ENCODE measurements around the gene WBP2NL. TPM values are rescaled to one million over a fixed set of nuclear protein-coding genes. Genes with fewer than 3 reads are reported as not detected.
A peak's percentile ranks its signal among the peaks of the same experiment; 100 is the strongest.

The WBP2NL gene
- total RNA-seq, 2 experiments from 2014 or later: 1.1 to 1.9 TPM

- peak; percentile 63 for DNase-seq (ENCODE audit: low spot score)
- POLR2A ChIA-PET: interaction anchor here (0.6 to 1.1 kb wide), 2 partner anchors 17 to 150 kb away, joined by 3 read pairs; no protein-coding TSS in a partner anchor
- no peaks in the 10 kb centered on the region for H3K9me2 ChIP-seq (ENCODE audit: insufficient read depth, low read length)
- H2AFZ ChIP-seq (ENCODE audit: low read length): no peak overlapping the region
- H3K4me2 ChIP-seq (ENCODE audit: low read length): no peak overlapping the region
- no peaks in the 10 kb centered on the region for H3K79me2 ChIP-seq (ENCODE audit: insufficient read depth, low read depth, low read length)
- H3K27ac ChIP-seq (ENCODE audit: low read depth, low read length, poor library complexity, severe bottlenecking): no peak overlapping the region
- intact Hi-C loops (cut with micrococcal nuclease; ENCODE audit: unreplicated experiment): loop anchor here (5.0 kb wide), 1 partner anchor 146 kb away; no protein-coding TSS in a partner anchor
- no peak for TF ChIP-seq EZH2phosphoT487 (IDR thresholded peaks at IDR 0.05; ENCODE audit: borderline replicate concordance, low read depth, low read length)
- peak; percentile 67 for TF ChIP-seq CTCF (conservative IDR thresholded peaks at IDR 0.05; ENCODE audit: low read length)
- no TSS peak for BruUV-seq (replicated peaks)
- no peaks in the 10 kb centered on the region for H4K20me1 ChIP-seq (ENCODE audit: insufficient read depth, low read length)
- H3K4me3 ChIP-seq (ENCODE audit: low read depth, low read length, poor library complexity, severe bottlenecking): no peak overlapping the region
- H3K36me3 ChIP-seq (ENCODE audit: insufficient read depth, low read length): no peaks in the 10 kb centered on the region
- no peaks in the 10 kb centered on the region for H3K9me3 ChIP-seq (ENCODE audit: low read length)
- CTCF ChIA-PET (ENCODE audit: unreplicated experiment): no interaction called here
- H3K4me1 ChIP-seq (ENCODE audit: insufficient read depth, low read length, poor library complexity, severe bottlenecking): no peaks in the 10 kb centered on the region
Observed at GRCh38 chr22:41966607-41967240, 31.9 kb upstream of the WBP2NL start.

- intact Hi-C loops (cut with micrococcal nuclease; ENCODE audit: unreplicated experiment): loop anchor here (5.0 kb wide), 1 partner anchor 144 kb away; no protein-coding TSS in a partner anchor
- Histone ChIP-seq H3K4me2 (ENCODE audit: low read length) (no peak overlapping the region), H3K27ac (ENCODE audit: low read depth, low read length, poor library complexity, severe bottlenecking) (no peak overlapping the region), H3K79me2 (ENCODE audit: insufficient read depth, low read depth, low read length) (no peaks in the 10 kb centered on the region), H2AFZ (ENCODE audit: low read length) (no peak overlapping the region), H3K4me3 (ENCODE audit: low read depth, low read length, poor library complexity, severe bottlenecking) (no peak overlapping the region), H3K4me1 (ENCODE audit: insufficient read depth, low read length, poor library complexity, severe bottlenecking) (no peaks in the 10 kb centered on the region), H4K20me1 (ENCODE audit: insufficient read depth, low read length) (no peaks in the 10 kb centered on the region), H3K36me3 (ENCODE audit: insufficient read depth, low read length) (no peaks in the 10 kb centered on the region), H3K9me2 (ENCODE audit: insufficient read depth, low read length) (no peaks in the 10 kb centered on the region), H3K9me3 (ENCODE audit: low read length) (no peaks in the 10 kb centered on the region)
- POLR2A ChIA-PET: interaction anchor here (1.0 to 1.1 kb wide), 2 partner anchors 15 to 121 kb away, joined by 3 read pairs; no protein-coding TSS in a partner anchor
- CTCF ChIA-PET (ENCODE audit: unreplicated experiment): no interaction called here
- TF ChIP-seq EZH2phosphoT487 (IDR thresholded peaks at IDR 0.05; ENCODE audit: borderline replicate concordance, low read depth, low read length) (no peak), CTCF (conservative IDR thresholded peaks at IDR 0.05; ENCODE audit: low read length) (no peak)
- BruUV-seq (replicated peaks): no TSS peak
- DNase-seq (ENCODE audit: low spot score): no peak
Observed at GRCh38 chr22:41968601-41969000, 30.0 kb upstream of the WBP2NL start.

GRCh38 chr22:41969110-41969646 is 29.4 kb upstream of the WBP2NL start, which contains the start of gene SEPTIN3:
Gene SEPTIN3 (plus strand): TSS chr22:41969443. CDS start chr22:41971493, 2,050 bp downstream.
- Histone ChIP-seq H3K79me2 (ENCODE audit: insufficient read depth, low read depth, low read length) (no peaks in the 10 kb centered on the region), H3K4me1 (ENCODE audit: insufficient read depth, low read length, poor library complexity, severe bottlenecking) (no peaks in the 10 kb centered on the region), H4K20me1 (ENCODE audit: insufficient read depth, low read length) (no peaks in the 10 kb centered on the region), H3K4me3 (ENCODE audit: low read depth, low read length, poor library complexity, severe bottlenecking) (no peak within 1 kb of the TSS), H3K36me3 (ENCODE audit: insufficient read depth, low read length) (no peaks in the 10 kb centered on the region), H2AFZ (ENCODE audit: low read length) (no peak within 1 kb of the TSS), H3K27ac (ENCODE audit: low read depth, low read length, poor library complexity, severe bottlenecking) (no peak within 1 kb of the TSS), H3K9me2 (ENCODE audit: insufficient read depth, low read length) (no peaks in the 10 kb centered on the region), H3K9me3 (ENCODE audit: low read length) (no peaks in the 10 kb centered on the region), H3K4me2 (ENCODE audit: low read length) (no peak within 1 kb of the TSS)
- intact Hi-C loops (cut with micrococcal nuclease; ENCODE audit: unreplicated experiment): loop anchor here (5.0 kb wide), 1 partner anchor 143 kb away; no protein-coding TSS in a partner anchor
- POLR2A ChIA-PET: interaction anchor here (1.0 to 1.1 kb wide), 2 partner anchors 14 to 121 kb away, joined by 3 read pairs; no protein-coding TSS in a partner anchor
- CTCF ChIA-PET (ENCODE audit: unreplicated experiment): no interaction called here
- BruUV-seq (replicated peaks): no TSS peak
- no peak for DNase-seq (ENCODE audit: low spot score)
- no peak for TF ChIP-seq EZH2phosphoT487 (IDR thresholded peaks at IDR 0.05; ENCODE audit: borderline replicate concordance, low read depth, low read length)
- no peak for TF ChIP-seq CTCF (conservative IDR thresholded peaks at IDR 0.05; ENCODE audit: low read length)
